CD4-positive, alpha-beta T cell treated with Interleukin-6 at 100 ng/mL for 8 hours (primary cell): ENCODE results near the gene NOC3L.
"Not testable (repeated sequence)": the region's sequence is repeated elsewhere in the genome, so short reads cannot be mapped to it uniquely, and the experiment has no call there.

Experiments used
- DNase-seq: peaks from one replicate; pipeline ENCODE4 v3.0.0-alpha.2; 2020; ENCODE audit warnings: mixed read lengths, low spot score

Gene NOC3L

GRCh38 chr10:94361171-94361794 lies 1.5 kb downstream of the NOC3L start:
- DNase-seq: peak; percentile 6

GRCh38 chr10:94358480-94358879 lies 4.3 kb downstream of the NOC3L start:
- no peak for DNase-seq

DNA sequence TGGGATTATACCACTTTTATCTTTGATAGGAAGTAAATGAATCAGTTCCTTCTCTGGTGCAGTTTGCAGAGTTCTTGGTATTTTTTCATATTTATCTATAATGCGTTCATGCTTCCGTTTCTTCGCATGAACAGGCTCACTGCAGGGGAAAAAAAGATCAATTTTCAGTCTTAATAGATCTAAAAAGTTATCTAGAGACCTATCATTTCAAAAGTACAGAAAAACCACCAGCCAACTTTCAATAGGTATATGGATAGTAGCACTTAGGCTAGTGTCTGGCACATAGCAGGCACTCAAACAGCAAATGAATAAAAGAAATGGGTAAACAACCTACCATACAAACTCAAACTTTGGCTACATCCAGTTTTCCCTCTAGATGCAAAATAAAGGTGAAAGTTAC lies 5.5 kb downstream of the NOC3L start:
- DNase-seq: no peak

GRCh38 chr10:94355841-94356240 lies 6.9 kb downstream of the NOC3L start:
- DNase-seq: no peak

DNA sequence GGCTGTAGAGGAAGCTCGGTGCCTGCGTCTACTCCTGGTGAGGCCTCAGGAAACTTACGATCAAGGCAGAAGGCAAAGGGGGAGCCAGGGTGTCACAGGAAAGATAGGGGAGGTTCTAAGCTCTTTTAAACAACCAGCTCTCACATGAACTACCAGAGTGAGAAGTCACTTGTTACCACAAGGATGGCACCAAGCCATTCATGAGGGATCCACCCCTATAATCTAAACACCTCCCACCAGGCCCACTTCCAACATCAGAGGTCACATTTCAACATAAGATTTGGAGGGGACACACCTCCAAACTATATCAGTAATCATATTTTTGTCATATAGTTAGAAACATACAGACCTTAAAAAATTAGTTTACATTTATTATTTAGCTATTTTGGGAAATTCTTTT lies 9.4 kb downstream of the NOC3L start:
- no peak for DNase-seq

- no peak for DNase-seq
Measured at GRCh38 chr10:94351089-94351488, 11.7 kb downstream of the NOC3L start.

DNA sequence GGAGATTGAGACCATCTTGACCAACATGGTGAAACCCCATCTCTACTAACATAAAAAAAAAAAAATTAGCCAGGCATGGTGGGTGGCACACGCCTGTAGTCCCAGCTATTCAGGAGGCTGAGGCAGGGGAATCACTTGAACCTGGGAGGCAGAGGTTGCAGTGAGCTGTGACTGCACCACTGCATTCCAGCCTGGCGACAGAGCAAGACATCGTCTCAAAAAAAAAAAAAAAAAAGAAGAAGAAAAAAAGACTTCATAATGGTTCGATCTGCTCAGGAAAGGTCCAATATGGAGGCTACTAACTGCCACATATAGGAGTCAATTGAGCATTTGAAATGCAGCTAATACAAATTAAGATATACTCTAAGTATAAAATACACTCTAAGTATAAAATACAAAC lies 12.2 kb downstream of the NOC3L start:
- DNase-seq: not testable (repeated sequence)

DNA sequence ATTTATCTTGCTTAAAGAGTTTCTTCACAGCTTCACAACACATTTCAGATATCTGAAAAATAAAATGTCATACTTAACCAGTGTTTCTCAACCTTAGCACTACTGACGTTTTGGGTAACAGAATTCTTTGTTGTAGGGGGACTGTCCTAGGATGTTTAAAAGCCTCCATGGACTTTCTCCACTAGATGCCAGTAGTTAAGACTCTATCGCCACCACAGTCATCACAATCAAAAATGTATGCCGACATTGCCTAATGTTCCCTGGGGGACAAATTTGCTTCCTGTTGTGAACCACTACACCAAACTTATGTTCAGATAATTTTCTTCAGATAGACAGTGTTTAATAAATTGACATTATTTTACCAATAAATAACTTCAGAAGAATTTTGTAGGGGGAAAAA lies 13.4 kb downstream of the NOC3L start:
- DNase-seq: no peak

GRCh38 chr10:94344522-94345122 lies 18.1 kb downstream of the NOC3L start:
- DNase-seq: no peak

- DNase-seq: no peak
Measured at GRCh38 chr10:94343151-94343550, 19.6 kb downstream of the NOC3L start.

DNA sequence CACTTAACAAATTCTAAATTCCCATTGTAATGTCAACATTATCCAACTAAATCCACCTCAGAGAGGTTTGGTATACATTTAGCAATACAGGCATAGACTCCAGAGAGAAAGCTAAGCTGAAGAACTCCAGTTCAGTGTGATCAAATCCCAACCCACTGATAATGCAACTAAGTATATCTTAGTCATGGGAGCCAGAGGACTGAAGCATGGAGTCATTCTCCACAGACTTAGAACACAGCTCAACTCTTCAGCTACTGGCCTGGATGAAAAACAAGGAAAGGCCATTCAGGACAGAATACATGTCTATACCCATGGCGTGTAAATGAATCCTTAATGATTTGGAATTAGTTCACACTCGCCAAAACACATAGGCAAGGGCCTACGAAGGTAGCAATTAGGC lies 27.9 kb downstream of the NOC3L start:
- DNase-seq: no peak

- DNase-seq: no peak
Measured at GRCh38 chr10:94333051-94333450, 29.7 kb downstream of the NOC3L start.

DNA sequence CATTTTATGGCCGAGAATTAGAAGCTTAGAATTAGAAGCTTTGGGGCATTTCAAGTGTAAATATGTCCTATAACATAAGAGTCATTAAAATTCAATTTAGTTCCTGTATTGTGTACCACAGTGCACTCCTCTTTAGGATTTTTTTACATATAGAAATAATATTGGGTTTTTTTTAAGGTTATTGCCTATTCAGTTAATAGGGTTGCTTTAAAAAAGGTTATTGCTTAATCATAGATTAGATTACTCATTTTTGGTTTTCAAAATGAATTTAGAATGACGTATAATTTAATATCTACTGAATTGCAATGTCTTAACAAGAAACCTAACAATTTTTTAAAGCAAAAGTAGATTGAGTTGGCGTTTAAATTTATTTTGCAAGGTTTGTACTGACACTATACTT lies 34.1 kb downstream of the NOC3L start:
- no peak for DNase-seq

- DNase-seq: no peak
Measured at GRCh38 chr10:94327649-94328048, 35.1 kb downstream of the NOC3L start.

DNA sequence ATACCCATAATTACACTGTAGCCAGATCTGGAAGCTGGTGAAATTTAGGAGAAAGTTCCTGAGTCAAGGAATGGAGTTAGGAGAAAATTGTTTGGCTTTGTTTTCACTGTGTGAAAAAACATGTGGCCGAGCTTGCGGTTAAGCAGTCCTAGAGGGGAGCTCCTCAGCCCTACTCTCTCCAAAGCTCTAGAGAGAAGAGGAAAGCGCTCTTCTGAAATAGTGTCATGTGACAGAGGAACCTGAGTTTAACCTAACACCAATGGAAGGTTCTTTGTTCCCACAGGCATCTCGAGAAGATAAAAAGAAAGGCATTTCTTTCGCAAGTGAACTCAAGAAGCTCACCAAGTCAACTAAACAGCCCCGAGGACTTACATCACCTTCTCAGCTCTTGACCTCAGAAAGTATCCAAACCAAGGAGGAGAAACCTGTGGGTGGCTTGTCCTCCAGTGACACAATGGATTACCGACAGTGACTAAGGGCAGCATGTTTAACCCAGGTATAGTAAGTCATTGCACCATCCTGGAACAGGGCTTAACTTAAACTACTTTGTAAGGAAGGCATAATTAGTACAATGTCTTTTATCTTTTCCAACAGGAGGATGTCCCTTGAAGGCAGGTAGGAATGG lies 38.0 kb downstream of the NOC3L start:
- DNase-seq: no peak

DNA sequence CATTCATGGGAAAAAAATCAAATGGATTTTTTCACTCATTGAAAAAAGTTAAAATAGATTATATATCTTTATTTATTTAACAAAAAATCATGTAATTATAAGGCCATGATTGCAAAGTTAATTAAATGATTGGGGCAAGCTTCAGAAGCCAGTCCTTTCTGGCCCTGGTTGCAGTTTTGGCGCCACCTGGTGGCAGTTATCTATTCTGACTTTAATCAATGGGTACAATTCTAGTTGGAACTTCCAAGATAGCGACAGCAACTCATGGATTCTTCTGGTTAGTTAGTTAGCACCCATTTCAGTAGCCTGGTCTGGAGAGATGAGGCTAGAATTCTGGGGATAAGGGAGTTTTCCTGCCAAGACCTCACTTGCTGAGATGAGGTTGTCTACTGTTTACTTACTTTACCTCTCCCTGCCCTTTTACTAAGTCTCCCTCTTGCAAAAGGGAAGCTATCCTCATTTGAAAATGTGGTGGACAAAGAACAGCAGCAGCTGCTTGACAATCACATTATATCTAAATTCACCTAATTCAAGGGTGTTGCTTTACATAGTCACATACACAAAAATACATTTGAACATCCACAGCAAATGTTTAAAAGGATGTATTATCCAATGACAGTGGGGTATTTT lies 42.3 kb downstream of the NOC3L start:
- peak; percentile 54 for DNase-seq

DNA sequence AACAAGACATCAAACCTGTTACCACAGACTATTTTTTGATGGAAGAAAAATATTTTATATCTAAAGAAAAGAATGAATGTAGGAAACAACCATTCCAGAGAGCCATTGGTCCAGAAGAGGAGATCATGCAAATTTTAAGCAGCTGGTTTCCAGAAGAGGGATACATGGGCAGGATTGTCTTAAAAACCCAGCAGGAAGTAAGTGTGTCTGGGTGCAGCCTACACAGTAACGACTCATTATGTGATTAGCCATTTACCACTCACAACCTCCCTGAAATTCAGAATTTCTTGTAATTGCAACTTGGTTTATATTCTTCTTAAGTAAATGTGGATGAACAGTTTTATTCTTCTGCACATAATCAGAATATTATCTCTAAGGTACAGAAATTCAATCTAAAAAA lies 46.2 kb downstream of the NOC3L start:
- DNase-seq: no peak

- DNase-seq: no peak
Measured at GRCh38 chr10:94315975-94316464, 46.7 kb downstream of the NOC3L start.

DNA sequence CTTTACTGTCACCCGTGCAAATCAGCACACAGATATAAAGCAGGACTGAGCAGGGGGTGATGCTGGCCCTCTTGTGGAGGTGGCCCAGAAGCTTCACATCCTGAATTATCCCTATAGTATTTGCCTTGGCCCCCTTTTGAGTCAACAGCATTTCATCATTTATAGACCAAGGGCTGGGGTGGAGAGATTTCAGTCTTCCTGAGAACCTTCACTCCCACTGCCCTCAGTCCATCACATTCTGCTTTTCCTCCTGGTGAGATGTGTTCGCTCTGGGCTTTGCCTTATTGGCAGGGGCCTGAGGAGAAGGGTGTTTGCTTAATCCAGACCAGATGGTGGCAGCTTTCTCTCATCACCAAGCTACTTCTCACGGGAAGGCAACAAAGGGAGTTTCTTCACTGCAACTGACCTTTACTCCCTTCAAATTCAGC lies 47.7 kb downstream of the NOC3L start:
- no peak for DNase-seq

- no peak for DNase-seq
Measured at GRCh38 chr10:94310369-94310768, 52.4 kb downstream of the NOC3L start.

DNA sequence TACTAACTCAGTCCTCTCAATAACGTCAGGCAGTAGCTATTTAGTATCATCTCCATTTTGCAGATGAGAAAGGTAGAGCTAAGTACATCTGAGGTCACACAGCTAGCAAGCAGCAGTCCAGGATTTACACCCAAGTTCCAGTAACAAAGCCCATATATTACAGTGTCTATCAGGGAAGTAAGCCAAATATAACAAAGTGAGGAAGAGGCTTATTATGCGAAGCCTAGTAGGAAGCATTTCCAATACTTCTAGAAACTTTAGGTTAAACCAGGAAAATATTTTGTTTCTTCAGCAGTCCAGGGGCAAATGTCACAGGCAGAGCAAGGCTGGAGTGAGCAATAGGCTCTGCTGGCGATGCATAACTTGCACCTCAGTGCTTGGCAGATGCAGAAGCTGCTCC lies 53.9 kb downstream of the NOC3L start:
- no peak for DNase-seq

DNA sequence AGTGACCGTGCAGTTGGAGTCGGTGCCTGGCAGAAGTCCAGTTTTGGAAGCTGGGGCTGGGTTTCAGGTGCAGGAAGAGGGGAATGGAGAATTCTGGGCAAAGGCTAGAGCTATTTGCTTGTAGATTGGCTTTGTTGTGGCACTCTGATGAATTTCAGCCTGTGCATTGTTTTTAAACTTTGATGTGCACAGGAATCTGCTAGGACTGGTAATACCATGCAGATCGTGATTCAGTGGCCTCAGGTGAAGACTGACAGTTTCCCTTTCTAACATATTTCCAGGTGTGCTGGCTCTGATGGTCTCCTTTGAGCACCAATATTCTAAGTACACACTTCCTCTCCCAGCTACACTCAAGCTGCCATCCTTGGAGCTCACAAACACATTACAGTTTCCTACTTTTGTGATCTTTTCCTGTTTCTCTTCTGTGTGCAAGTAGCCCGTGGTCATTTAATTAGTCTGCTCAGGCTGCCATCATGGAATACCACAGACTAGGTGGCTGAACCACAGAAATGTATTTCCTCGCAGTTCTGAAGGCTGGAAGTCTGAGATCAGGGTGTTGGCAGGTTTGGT lies 55.6 kb downstream of the NOC3L start:
- no peak for DNase-seq

DNA sequence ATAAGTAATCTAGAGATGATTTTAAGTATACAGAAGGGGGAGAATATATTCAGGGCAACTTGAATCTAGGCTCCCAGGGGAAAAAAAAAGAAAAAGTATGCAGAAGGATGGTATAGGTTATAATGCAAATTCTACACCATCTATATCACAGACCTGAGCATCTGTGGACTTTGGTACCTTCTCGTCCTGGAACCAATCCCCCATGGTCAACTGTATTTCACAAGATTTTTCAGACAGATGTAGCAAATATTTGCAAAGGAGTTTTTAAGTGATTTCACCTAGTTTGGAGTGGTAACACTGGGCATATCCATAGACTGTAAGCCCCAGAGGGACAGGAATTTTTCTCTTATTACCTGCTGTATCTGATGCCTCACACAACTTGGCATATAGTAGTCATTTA lies 58.8 kb downstream of the NOC3L start:
- DNase-seq: no peak
